HG03097 (cell line): ENCODE results near the gene RAPGEF2.

Experiments
- ATAC-seq: cut with Tn5 transposase; IDR thresholded peaks from one replicate; pipeline ENCODE4 v1.9.1; 2021; ENCODE audit not compliant: unreplicated experiment, low FRiP score

The RAPGEF2 gene

GRCh38 chr4:159269116-159269515 is 166.2 kb downstream of the RAPGEF2 start:
- ATAC-seq = no peak

GRCh38 chr4:159269956-159270355 is 167.1 kb downstream of the RAPGEF2 start:
- no peak for ATAC-seq

- no peak for ATAC-seq
These were observed 169.0 kb downstream of the RAPGEF2 start for GRCh38 chr4:159271856-159272255.

GRCh38 chr4:159272273-159273140 is 169.6 kb downstream of the RAPGEF2 start:
- ATAC-seq = no peak

- ATAC-seq = no peak
These were observed 170.2 kb downstream of the RAPGEF2 start for GRCh38 chr4:159273141-159273438.

GRCh38 chr4:159273841-159274240 is 171.0 kb downstream of the RAPGEF2 start:
- no peak for ATAC-seq

GRCh38 chr4:159278399-159278798 is 175.5 kb downstream of the RAPGEF2 start:
- ATAC-seq = no peak

- ATAC-seq = no peak
These were observed 176.2 kb downstream of the RAPGEF2 start for GRCh38 chr4:159279084-159279483.

GRCh38 chr4:159280442-159281172 is 177.7 kb downstream of the RAPGEF2 start:
- ATAC-seq = no peak

- no peak for ATAC-seq
These were observed 178.9 kb downstream of the RAPGEF2 start for GRCh38 chr4:159281771-159282170.

GRCh38 chr4:159282329-159282728 is 179.4 kb downstream of the RAPGEF2 start:
- no peak for ATAC-seq

GRCh38 chr4:159282944-159283343 is 180.1 kb downstream of the RAPGEF2 start:
- ATAC-seq = no peak

GRCh38 chr4:159283696-159284095 is 180.8 kb downstream of the RAPGEF2 start:
- no peak for ATAC-seq

GRCh38 chr4:159284113-159284512 is 181.2 kb downstream of the RAPGEF2 start:
- ATAC-seq = no peak

GRCh38 chr4:159284733-159285132 is 181.9 kb downstream of the RAPGEF2 start:
- ATAC-seq = no peak

- no peak for ATAC-seq
These were observed 184.9 kb downstream of the RAPGEF2 start for GRCh38 chr4:159287767-159288166.

GRCh38 chr4:159289682-159290081 is 186.8 kb downstream of the RAPGEF2 start:
- no peak for ATAC-seq

- ATAC-seq = no peak
These were observed 187.6 kb downstream of the RAPGEF2 start for GRCh38 chr4:159290321-159291030.

- no peak for ATAC-seq
These were observed 188.3 kb downstream of the RAPGEF2 start for GRCh38 chr4:159291176-159291575.

GRCh38 chr4:159292137-159292896 is 189.4 kb downstream of the RAPGEF2 start:
- no peak for ATAC-seq
